GM18511 (cell line): ENCODE measurements around the gene YJEFN3.

Experiments
- ATAC-seq: cut with Tn5 transposase; IDR thresholded peaks from one replicate; pipeline ENCODE4 v1.9.1; 2021; ENCODE audit warnings: mild to moderate bottlenecking, moderate library complexity; ENCODE audit not compliant: unreplicated experiment

YJEFN3 gene

GRCh38 chr19:19550972-19551852, 22.5 kb downstream of the YJEFN3 start:
- ATAC-seq, result no peak

- no peak for ATAC-seq
Measured at GRCh38 chr19:19551853-19552192, 23.1 kb downstream of the YJEFN3 start.

- ATAC-seq, result no peak
Measured at GRCh38 chr19:19552798-19553197, 24.1 kb downstream of the YJEFN3 start.

- ATAC-seq, result no peak
Measured at GRCh38 chr19:19553670-19554069, 25.0 kb downstream of the YJEFN3 start.

- ATAC-seq, result no peak
Measured at GRCh38 chr19:19554074-19555023, 25.6 kb downstream of the YJEFN3 start.

- ATAC-seq, result no peak
Measured at GRCh38 chr19:19558055-19558454, 29.3 kb downstream of the YJEFN3 start.

- no peak for ATAC-seq
Measured at GRCh38 chr19:19558636-19559035, 29.9 kb downstream of the YJEFN3 start.

- no peak for ATAC-seq
Measured at GRCh38 chr19:19559931-19560330, 31.2 kb downstream of the YJEFN3 start.

- ATAC-seq, result no peak
Measured at GRCh38 chr19:19561946-19562664, 33.4 kb downstream of the YJEFN3 start.

- no peak for ATAC-seq
Measured at GRCh38 chr19:19562665-19563347, 34.1 kb downstream of the YJEFN3 start.

- ATAC-seq, result no peak
Measured at GRCh38 chr19:19563348-19563848, 34.7 kb downstream of the YJEFN3 start.

- no peak for ATAC-seq
Measured at GRCh38 chr19:19566306-19566705, 37.6 kb downstream of the YJEFN3 start.

- no peak for ATAC-seq
Measured at GRCh38 chr19:19567391-19567790, 38.7 kb downstream of the YJEFN3 start.

GRCh38 chr19:19568802-19569756, 40.4 kb downstream of the YJEFN3 start:
- no peak for ATAC-seq

GRCh38 chr19:19570571-19570970, 41.9 kb downstream of the YJEFN3 start:
- ATAC-seq, result no peak

- no peak for ATAC-seq
Measured at GRCh38 chr19:19571071-19571786, 42.5 kb downstream of the YJEFN3 start.

- ATAC-seq, result no peak
Measured at GRCh38 chr19:19575411-19575810, 46.7 kb downstream of the YJEFN3 start.

- no peak for ATAC-seq
Measured at GRCh38 chr19:19578252-19578651, 49.5 kb downstream of the YJEFN3 start.
